Stimulated activated CD4-positive, alpha-beta T cell treated with anti-CD3 and anti-CD28 coated beads, Interleukin-12 subunit alpha, Interleukin-12 subunit beta, amount 100 ng/mL, for 48 hours (primary cell): Measurements from ENCODE around the gene DNAH11.
"Not testable (repeated sequence)": the region's sequence is repeated elsewhere in the genome, so short reads cannot be mapped to it uniquely, and the experiment has no call there.

ENCODE experiments used
- DNase-seq, 3 donors: peaks; one replicate each; pipeline ENCODE4 v3.0.0-alpha.2; 2020; ENCODE audit warnings: low read depth in 2 of 3, low spot score in 1 of 3

DNAH11 gene

GRCh38 chr7:21768279-21768678 is 225.4 kb downstream of the DNAH11 start:
- no peak for DNase-seq

DNA sequence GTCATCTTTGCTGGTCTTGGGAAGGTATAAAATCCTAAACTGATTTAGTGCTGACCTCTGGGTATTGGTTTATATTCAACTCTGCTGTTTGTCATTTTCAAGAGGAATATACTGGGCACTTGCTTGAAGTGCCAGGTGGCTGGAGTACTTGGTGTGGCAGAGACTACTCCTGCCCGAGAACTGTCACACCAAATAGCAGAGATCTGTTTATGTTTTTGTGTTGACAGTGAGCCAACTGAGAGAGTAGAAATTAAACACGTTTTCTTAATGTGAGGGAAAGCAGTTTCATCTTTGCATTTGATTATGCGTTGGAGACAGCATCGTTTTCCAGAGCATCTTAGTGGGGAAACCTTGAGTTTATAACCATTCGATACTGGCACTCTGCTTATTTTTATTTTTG is 228.4 kb downstream of the DNAH11 start:
- no peak for DNase-seq

DNA sequence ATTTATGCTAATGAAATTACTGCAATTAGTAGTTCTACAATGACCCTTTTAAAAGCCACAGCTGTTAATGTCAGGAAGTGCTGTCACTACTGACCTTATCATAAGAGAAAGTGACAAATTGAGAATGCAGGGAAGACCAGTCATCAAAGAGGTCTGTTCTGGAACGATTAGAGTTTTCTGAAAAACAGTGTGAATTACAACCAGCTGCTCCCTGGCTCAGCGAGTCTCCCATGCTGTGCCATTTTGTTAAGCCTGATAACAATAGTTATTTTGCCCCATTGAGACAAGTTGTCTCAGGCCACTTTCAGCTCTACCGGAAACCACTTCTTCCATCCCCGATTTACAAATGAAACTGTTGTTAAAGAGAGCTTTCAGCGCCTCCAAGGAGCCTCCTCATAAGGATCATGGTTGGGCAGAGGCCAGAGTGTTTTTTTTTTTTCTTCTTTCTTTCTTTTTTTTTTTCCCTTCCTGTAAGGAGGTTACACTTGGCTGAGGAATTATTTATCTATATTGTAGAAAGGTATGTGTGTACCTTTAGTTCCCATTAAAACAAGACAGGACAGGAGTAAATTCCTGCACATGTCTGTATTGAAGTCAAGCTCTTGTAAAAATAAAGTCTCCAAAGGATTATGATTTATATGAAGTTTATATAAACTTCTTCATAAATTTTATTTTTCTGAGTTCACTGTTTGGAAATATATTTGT is 229.2 kb downstream of the DNAH11 start:
- no peak for DNase-seq

DNA sequence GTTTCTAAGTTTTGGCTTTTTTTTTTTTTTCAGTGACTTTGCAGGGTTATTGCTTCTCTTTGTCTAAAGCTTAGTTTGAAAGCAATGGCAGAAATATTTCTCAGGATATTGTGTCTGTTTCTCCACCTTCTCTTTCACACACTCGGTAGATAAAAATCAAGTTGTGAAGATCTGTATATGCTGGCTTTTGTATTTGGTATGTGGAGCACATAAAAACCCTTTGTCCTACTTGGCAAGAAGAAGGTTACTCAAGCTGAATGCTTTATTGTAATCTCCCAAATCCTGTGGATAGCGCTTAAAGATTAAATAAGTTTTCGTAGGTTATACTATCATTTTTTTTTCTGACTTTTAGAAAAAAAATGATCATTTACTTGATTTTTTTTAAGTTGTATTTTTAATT is 230.5 kb downstream of the DNAH11 start:
- no peak for DNase-seq

GRCh38 chr7:21777921-21778320 is 235.1 kb downstream of the DNAH11 start:
- no peak for DNase-seq

GRCh38 chr7:21778953-21779352 is 236.1 kb downstream of the DNAH11 start:
- no peak for DNase-seq

DNA sequence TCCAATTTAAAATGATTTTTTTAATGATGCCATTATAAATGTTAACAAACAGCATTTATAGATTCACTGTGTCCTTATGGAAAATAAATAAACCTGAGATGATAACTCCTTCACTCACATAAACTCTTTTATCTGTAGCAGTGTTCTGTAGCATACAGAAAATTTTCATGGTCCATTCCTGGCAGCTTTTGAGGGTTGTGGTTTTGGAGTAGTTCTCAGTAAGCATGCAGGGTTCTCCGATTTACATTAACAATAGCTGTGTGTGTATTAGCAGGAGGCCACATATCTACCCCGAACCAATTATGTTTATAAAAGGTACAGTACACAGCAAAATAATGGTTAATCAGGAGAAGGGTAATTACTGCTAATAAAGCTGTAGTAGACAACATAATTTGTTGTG is 240.2 kb downstream of the DNAH11 start:
- DNase-seq, result no peak

- no peak for DNase-seq
Observed at GRCh38 chr7:21784989-21785388, 242.2 kb downstream of the DNAH11 start.

GRCh38 chr7:21805791-21806190 is 263.0 kb downstream of the DNAH11 start:
- DNase-seq, result no peak

GRCh38 chr7:21806388-21806787 is 263.5 kb downstream of the DNAH11 start:
- DNase-seq, result no peak

- no peak for DNase-seq
Observed at GRCh38 chr7:21819048-21819447, 276.2 kb downstream of the DNAH11 start.

- DNase-seq, result no peak
Observed at GRCh38 chr7:21828841-21829240, 286.0 kb downstream of the DNAH11 start.

DNA sequence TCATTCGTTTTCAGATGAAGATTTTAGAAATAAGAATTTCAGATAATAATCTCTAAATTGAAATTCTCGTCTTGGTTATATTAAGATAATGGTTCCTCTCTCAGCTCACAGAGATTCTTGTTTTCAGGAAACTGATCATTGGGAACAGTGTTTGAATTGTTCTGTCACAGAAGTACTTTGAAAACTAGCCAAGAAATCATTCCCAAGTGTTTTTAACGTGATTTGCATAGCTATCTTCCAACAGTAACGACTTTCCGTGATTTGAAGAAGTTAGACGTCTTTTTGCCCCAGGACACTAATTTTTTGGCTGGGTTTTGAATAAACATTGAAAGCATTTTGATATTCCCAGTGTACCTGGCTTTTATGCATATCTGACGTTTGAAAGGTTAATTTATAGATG is 286.9 kb downstream of the DNAH11 start:
- no peak for DNase-seq

GRCh38 chr7:21844742-21845141 is 301.9 kb downstream of the DNAH11 start:
- no peak for DNase-seq

GRCh38 chr7:21850531-21851285 is 307.9 kb downstream of the DNAH11 start:
- no peak for DNase-seq

DNA sequence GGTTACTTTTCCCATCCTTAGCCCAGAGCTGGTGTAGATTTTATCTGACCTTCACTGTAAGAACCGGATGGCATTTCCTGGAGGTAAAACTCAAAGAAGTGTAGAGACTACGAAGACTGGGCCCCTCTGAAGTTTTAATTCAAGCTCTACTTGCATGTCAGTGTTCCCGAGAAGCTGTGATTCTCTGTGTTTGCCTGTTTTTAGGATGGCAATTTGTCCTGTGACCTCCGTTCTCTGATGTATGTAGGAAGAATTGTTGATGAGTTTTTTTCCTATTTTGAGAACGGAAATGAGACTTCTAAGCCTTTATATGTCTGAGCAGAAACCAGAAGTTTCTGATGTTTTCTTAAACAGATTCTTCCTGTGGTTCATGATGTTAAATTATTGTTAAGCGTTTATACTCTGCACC is 308.7 kb downstream of the DNAH11 start:
- DNase-seq, result no peak

- DNase-seq, result not testable (repeated sequence)
Observed at GRCh38 chr7:21865631-21866204, 322.9 kb downstream of the DNAH11 start.

- no peak for DNase-seq
Observed at GRCh38 chr7:21866731-21867130, 323.9 kb downstream of the DNAH11 start.

- no peak for DNase-seq
Observed at GRCh38 chr7:21867226-21867625, 324.4 kb downstream of the DNAH11 start.

- DNase-seq, result no peak
Observed at GRCh38 chr7:21867816-21868575, 325.2 kb downstream of the DNAH11 start.

- no peak for DNase-seq
Observed at GRCh38 chr7:21868576-21868850, 325.7 kb downstream of the DNAH11 start.
